Mucosa of descending colon (tissue), 3 donors: ENCODE measurements around the gene CEP68. TPM values are rescaled to one million over a fixed set of nuclear protein-coding genes. Genes with fewer than 3 reads are reported as not detected.
A peak's percentile ranks its signal among the peaks of the same experiment; 100 is the strongest.

Experiments used
- ATAC-seq: fragments of 200-7000 bp; cut with Tn5 transposase; one replicate; pipeline ENCODE4 v1.9.1; 2020; ENCODE audit warnings: mild to moderate bottlenecking, moderate library complexity
- DNase-seq, 3 donors: peaks; one replicate each; pipeline ENCODE4 v3.0.0-alpha.2; 2020
- H3K36me3 ChIP-seq: fragments of 200-600 bp; one replicate; pipeline ENCODE4 v1.8.0; 2021; ENCODE audit warnings: low read depth, mild to moderate bottlenecking
- H3K4me1 ChIP-seq: fragments of 200-600 bp; one replicate; pipeline ENCODE4 v1.8.0; 2021; ENCODE audit warnings: low read depth, mild to moderate bottlenecking
- H3K4me3 ChIP-seq: fragments of 200-600 bp; one replicate; pipeline ENCODE4 v1.8.0; 2021; ENCODE audit warnings: mild to moderate bottlenecking
- H3K9me3 ChIP-seq: fragments of 200-600 bp; one replicate; pipeline ENCODE4 v1.8.0; 2021; ENCODE audit warnings: mild to moderate bottlenecking
- intact Hi-C, 2 donors: fragments of 100-400 bp; cut with DNase I in 1 of 2; cut with micrococcal nuclease in 1 of 2; formaldehyde crosslinking; loops; one replicate each; pipeline versions ENCODE4 v1.11.0 to v1.11.1; 2022; cut with DNase I, micrococcal nuclease
- total RNA-seq, 3 donors: library from RNA; stranded (reverse); fragmentation: NEBNext Ultra II Directional in 2 of 3; extraction: Animal tissue kit (Norgen Biotek cat#: 25700) in 2 of 3; gene quantifications; one replicate each; pipeline versions ENCODE4 v1.2.1 to v1.2.4, GENCODE V29; 2021 to 2023
- TF ChIP-seq, protein P1 (sequence below): fragments of 200-600 bp; IDR thresholded peaks from one replicate; pipeline ENCODE4 v1.8.0; 2022; ENCODE audit warnings: antibody characterized with exemption, mild to moderate bottlenecking
- donor health status: DM: no; HTN: no; CAD: no; lungs with moderate emphysema.
- donor health status: DM: no; HTN: no; CAD: no.
- donor health status: DM: no; HTN: yes; CAD: no.

CEP68 gene
- total RNA-seq, 3 donors from 2014 or later, result 8.9 to 30.9 (median 13.2) TPM

- no peak for DNase-seq
- TF ChIP-seq, protein P1, sequence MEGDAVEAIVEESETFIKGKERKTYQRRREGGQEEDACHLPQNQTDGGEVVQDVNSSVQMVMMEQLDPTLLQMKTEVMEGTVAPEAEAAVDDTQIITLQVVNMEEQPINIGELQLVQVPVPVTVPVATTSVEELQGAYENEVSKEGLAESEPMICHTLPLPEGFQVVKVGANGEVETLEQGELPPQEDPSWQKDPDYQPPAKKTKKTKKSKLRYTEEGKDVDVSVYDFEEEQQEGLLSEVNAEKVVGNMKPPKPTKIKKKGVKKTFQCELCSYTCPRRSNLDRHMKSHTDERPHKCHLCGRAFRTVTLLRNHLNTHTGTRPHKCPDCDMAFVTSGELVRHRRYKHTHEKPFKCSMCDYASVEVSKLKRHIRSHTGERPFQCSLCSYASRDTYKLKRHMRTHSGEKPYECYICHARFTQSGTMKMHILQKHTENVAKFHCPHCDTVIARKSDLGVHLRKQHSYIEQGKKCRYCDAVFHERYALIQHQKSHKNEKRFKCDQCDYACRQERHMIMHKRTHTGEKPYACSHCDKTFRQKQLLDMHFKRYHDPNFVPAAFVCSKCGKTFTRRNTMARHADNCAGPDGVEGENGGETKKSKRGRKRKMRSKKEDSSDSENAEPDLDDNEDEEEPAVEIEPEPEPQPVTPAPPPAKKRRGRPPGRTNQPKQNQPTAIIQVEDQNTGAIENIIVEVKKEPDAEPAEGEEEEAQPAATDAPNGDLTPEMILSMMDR, result no peak
- H3K9me3 ChIP-seq, result no peaks in the 10 kb centered on the region
- no peaks in the 10 kb centered on the region for H3K36me3 ChIP-seq
- H3K4me1 ChIP-seq, result peaks cover 23% of the 10 kb centered on the region
- H3K4me3 ChIP-seq, result no peak overlapping the region
- intact Hi-C loops, result loop anchor here in 1 of 2 donors (10.0 kb wide), 1 partner anchor 122 kb away; no protein-coding TSS in a partner anchor
- ATAC-seq, result no peak
Observed at GRCh38 chr2:65062843-65063825, 6.9 kb downstream of the CEP68 start.

DNA sequence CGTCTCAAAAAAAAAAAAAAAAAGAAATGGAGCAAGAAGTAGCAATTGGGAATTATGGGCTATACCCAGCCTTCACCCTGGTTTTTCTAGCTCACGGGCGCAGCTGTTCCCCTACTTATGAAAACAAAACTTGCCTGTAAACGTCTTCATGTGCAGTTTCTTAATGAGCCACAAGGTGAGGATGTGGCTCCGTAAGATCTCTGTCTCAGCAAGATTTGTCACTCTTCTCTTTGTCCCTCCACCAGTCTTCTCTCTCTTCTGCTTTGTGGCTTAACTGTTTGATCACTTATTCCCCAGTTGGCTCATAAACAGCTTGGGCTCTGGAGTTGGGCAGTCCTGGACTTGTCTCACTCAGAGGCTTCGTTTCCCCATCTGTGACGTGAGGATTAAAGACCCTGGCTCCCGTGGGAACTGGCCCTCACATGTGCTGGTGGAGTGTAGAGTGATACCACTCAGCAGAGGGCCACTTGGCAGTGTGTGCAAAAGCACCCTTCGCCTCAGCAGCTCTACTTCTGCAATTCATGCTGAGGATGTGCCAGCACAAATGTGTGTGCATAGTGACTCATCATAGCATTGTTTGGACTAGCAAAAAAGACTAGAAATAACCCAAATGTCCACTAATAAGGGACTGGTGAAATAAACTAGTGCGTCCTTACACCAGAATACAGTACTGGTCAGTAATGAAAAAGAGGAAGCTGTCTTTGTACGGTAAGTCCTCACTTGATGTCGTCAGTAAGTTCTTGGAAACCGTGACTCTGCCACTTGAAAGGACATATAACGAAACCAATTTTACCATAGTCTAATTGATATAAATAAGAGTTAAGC, 8.7 kb downstream of the CEP68 start:
- TF ChIP-seq, protein P1, result peak; percentile 47
- H3K9me3 ChIP-seq, result no peaks in the 10 kb centered on the region
- H3K4me3 ChIP-seq, result no peak overlapping the region
- DNase-seq (peak in 1 of 3 donors; percentile 76), ATAC-seq (peak; percentile 85)
- H3K36me3 ChIP-seq, result no peaks in the 10 kb centered on the region
- H3K4me1 ChIP-seq, result peaks cover 8% of the 10 kb centered on the region
- intact Hi-C loops, result loop anchor here in 1 of 2 donors (10.0 kb wide), 1 partner anchor 120 kb away; no protein-coding TSS in a partner anchor

DNA sequence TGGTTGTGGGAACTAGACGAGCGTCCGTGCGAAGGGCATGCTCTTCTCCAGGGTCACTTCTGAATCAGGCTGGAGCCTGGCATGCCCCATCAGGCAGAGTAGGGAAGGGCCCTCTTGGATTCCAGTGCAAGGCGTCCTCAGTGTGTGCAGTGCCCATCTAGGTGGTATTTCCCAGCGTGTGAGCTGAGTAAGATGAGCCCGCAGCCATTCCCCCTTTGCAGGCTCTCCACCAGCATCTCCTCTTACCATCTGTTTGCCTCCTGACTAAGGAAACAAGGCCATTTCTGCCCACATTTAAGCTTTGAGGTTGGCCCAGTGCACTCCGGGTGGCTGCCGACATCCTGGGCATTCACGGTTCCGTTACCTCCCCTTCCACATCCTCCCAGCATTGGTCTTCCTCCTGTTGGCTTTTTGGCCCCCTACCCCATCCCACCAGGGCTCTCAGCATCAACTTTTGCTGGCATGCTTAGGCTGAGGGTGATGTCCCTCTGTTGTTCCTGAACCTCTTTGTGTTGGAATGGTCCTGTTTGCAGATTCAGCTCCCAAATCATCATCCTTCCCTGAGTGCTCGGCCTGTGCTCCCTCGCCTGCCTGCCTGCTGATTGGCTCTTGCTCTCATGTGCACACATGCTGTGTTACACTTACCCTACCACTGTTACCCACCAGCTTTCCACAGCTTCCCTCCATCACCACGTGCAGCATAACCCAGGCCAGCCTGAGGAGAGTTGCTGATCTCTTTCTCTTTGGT, 11.8 kb downstream of the CEP68 start:
- TF ChIP-seq, protein P1, result no peak
- H3K36me3 ChIP-seq, result no peaks in the 10 kb centered on the region
- no peak for ATAC-seq
- peaks cover 16% of the 10 kb centered on the region for H3K4me1 ChIP-seq
- H3K4me3 ChIP-seq, result no peak overlapping the region
- no peaks in the 10 kb centered on the region for H3K9me3 ChIP-seq
- no peak for DNase-seq
- intact Hi-C loops, result loop anchor here in 1 of 2 donors (10.0 kb wide), 1 partner anchor 117 kb away; no protein-coding TSS in a partner anchor

- DNase-seq, result no peak
- intact Hi-C loops, result loop anchor here in 1 of 2 donors (10.0 kb wide), 1 partner anchor 115 kb away; no protein-coding TSS in a partner anchor
- H3K4me3 ChIP-seq, result no peak overlapping the region
- no peaks in the 10 kb centered on the region for H3K36me3 ChIP-seq
- no peak for ATAC-seq
- TF ChIP-seq, protein P1, result no peak
- no peaks in the 10 kb centered on the region for H3K9me3 ChIP-seq
- H3K4me1 ChIP-seq, result peaks cover 15% of the 10 kb centered on the region
Observed at GRCh38 chr2:65069439-65069824, 13.2 kb downstream of the CEP68 start.
